NCI-H2196 treated with DMSO at 0.1 percent for 48 hours (cell line): ENCODE data around the gene PTPN9.
A peak's percentile ranks its signal among the peaks of the same experiment; 100 is the strongest.
"Not testable (repeated sequence)": the region's sequence is repeated elsewhere in the genome, so short reads cannot be mapped to it uniquely, and the experiment has no call there.

Experiments used
- DNase-seq: peaks from one replicate; lab custom pipeline; 2025; ENCODE audit not compliant: unreplicated experiment; lab: John Stamatoyannopoulos, UW

PTPN9 gene

DNA sequence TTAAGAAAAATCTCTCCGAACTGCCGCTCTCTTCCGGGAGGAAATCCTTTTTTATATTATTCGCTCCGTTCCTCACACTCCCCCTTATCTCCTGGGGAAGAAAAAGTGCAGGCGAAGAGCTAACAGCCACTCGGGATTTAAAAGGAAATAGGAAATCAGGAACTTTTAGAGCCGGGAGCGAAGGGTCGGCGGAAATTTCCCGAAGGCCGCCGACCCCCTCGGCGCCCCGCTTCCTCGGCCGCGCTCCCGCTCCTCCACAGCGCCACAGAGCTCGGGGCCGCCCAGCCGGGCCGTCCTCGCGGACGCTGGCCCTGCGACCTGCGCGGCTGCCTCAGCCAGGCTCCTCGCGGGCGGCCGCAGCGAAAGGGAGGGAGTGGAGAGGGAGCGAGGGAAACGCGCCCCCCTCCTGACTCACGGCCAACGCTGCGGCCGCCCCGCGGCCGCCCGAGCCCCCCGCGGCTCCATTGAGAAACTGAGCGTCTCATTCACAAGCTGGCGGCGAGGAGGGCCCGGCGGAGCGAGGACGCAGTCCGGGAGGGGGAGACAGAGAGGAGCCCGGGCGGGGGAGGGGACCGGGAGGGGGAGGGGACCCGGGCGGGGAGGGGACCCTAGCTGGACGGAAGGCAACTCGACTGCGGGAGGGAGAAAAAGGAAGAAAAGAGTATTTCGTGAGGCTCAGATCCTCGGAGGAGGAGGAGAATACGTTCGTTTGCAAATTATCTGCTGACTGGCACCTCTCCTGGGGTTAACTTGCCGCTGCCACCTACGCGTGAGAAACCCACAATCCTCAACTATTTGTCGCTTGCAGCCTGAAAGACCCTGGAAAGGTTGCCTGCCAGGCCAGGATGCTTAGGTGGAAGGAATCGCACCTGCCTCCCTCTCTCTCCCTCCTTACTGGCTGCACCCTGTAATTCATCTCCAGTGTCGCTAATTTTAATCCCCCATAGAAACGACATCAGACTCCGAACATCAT, at the start of gene PTPN9:
PTPN9 (minus strand) TSS at position 368 of the 973 bp plus-strand sequence. CDS start 539 bp downstream, outside the sequence.
- no peak for DNase-seq

DNA sequence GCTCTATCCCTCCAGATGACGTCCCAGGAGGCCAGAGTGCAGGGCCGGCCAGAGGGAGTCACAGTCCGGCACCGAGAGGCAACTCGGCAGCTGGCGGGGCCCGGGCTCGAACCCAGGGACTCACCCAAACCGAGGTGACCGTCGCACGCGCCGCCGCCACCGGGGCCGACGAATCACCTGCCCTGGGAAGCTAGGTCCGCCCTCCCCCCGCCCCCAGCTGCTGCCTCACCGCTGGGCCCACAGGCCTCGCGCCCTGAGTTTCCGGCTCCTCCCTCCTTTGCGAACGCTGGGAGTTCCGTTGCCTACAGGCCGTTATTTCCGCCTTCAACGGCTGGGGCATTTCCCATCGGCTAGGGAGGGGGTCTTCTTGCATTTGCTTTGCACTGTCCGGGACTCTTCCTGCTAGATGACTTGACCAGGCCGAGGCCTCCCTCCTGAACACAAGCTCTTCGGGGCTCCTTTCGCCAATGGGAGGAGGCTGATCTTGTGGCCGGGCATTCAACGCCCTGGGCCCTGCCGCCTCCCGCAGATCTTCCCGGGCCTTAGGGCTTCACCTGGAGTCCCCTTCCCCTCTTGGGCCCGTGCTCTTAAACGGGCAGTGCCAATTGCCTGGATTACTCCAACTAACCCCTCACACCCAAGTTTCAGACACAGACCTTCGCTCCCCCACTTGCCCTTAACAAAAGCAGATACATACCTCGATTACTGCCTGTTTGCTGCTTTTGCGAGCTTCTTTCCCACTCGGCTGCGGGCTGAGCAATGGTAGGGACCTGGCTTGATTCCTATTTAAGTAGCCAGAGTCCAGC, 46.6 kb upstream of the PTPN9 start, which contains the start of gene SNUPN:
SNUPN (minus strand) TSS at position 184 of the 806 bp plus-strand sequence. CDS start 4,674 bp downstream, outside the sequence.
- DNase-seq: peak; percentile 57

DNA sequence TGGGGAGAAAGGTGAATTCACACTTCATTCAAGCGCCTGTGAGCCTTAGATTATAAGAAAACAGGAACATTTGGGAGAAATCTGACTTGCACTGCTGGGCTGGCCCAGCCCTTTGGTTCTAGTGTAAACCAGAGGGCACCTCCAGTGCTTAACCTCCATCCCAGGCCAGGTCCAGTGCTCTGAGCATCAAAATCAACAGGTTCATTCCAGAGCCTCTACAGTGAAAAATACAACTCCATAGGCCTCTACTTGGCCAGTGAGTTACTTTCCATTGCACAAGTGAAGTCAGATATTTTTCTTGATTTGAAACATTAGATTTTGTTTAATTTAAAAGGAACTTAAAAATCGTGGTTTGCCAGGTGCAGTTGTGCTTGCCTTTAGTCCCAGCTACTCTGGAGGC, 43.4 kb upstream of the PTPN9 start:
- no peak for DNase-seq

DNA sequence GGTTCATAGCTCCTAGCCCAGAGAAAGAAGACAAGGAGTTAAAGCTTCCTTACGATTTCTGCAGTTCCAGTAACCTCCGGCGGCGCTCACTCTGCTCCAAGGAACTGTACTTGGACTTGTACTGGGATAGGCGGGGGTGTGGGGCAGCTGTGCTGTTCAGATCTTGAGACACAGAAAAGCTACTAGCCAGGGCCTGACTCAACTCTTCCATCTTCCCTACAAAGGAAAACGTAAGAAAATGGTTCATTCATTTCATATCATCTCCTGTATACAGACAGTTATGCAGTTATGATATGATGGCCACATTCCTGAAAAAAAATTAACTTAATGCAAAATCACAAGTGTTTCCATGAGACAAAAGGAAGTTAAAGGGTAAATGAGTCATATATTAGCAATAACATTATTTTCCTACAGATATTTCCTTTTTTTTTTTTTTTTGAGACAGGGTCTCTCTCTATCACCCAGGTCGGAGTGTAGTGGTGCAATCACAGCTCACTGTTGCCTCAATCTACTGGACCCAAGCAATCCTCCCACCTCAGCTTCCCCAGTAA, 41.8 kb upstream of the PTPN9 start:
- no peak for DNase-seq

GRCh38 chr15:75620058-75620820, 41.1 kb upstream of the PTPN9 start:
- no peak for DNase-seq

GRCh38 chr15:75616766-75617165, 37.7 kb upstream of the PTPN9 start:
- no peak for DNase-seq

DNA sequence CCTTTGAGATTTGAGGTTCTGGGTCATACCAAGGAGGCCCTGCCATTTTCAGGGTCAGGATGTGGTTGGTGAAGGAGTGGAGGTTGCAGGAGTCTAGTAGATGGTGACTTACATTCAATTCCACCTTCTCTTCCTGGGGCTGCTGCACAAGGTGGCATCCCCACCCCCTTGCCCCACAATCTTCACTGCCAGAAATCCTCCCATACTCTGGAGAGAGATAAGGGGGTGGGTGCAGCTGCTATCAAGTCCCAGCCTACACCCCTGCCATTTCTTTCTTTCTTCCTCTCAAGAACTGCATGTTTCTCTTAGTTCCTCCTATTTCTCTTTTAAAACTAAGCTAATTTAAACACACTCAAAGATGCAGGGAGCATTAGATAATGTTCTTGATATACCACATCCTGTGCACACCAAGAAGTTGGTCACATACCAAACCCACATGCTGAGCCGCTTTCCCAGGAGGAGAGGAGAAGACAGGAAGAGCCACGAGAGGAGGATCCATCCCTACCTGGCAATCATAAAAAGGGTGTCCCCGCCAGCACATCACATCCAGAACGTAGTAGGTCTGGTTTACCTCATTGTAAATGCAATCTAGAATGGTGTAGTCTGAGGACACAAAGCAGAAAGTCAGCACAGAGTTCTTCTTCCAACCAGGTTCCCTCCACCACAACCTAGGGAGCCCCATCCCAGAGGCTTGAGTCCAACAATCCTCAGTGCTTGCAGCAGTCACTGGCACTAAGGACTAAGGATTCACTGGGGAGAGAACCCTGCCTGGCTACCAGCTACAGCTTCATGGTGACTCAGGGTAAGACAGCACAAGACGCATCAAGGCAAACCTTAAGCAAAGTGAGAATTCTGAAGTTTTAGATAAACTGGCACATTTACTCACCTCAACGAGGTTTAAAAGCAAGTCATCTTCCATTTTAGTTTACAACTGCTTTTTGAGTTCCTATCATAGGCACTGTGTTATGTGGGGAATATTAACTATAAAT, 27.9 kb upstream of the PTPN9 start:
- no peak for DNase-seq

GRCh38 chr15:75606026-75606425, 26.9 kb upstream of the PTPN9 start:
- no peak for DNase-seq

DNA sequence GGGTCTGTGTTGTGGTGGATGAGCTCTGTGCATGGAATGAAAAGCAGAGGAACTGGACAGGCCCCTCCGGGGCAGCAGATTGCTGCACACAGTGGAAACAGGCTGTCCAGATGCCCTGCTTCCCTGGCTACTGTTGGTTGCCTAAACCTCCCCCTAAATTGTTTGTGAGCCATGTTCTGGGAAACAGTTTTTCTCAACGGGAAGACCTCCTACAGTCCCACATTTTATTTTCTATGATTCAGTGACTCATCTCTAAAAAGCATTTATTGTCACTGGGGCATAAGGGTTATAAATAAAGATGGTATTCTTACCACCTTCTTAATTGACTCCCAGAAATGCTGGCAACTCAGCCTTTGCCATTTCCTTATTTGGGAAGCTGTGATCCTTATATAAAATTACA, 20.3 kb upstream of the PTPN9 start:
- DNase-seq: no peak

DNA sequence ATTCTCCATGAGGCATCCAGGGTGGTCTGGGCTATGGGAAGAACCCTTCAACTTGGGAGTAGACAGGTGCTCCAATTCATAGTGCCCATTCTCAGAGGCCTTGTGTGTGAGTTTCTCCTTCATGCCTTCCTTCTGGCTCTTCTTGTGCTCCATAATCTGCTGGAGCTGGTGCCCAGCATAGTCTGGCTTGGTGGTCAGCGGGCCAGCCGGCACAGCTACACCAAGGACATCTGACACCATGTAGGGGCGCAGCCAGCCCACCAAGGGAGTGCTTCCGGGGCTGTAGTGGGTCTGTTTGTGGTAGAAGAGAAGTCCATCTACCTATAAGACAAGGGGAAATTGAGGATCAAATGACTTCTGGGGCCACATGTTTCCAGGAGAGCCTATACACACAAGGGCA, 19.2 kb upstream of the PTPN9 start:
- no peak for DNase-seq

DNA sequence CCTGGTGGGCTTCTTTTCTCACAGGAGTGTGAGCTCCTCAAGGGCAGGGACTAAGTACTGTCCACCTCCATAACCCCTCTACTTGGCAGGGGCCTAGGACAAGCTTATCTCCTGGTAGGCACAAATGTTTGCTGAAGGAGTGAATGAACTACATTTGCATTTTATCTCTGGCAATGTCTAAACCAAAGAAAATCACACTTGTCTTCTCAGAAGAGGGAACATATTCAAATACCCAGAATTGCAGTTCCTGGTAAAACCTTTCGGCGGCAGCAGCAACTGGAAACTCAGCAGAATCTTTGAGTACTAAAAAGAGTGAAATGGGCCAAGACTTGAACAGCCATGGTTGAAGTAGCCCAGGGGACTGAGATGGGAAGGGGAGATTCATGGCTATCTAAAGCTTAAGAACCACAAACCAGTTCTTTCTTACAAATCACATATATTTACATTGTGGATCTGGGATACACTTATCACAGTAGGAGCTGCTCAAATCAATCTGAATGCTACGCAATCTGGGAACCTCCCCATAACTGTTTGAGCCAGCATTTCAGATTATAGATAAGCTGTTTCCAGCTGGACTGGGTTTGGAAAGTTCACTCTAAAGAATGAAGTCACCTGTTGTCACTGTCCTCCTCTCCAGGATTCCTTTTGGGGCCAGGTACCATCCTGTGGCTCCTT, 18.7 kb upstream of the PTPN9 start:
- no peak for DNase-seq

DNA sequence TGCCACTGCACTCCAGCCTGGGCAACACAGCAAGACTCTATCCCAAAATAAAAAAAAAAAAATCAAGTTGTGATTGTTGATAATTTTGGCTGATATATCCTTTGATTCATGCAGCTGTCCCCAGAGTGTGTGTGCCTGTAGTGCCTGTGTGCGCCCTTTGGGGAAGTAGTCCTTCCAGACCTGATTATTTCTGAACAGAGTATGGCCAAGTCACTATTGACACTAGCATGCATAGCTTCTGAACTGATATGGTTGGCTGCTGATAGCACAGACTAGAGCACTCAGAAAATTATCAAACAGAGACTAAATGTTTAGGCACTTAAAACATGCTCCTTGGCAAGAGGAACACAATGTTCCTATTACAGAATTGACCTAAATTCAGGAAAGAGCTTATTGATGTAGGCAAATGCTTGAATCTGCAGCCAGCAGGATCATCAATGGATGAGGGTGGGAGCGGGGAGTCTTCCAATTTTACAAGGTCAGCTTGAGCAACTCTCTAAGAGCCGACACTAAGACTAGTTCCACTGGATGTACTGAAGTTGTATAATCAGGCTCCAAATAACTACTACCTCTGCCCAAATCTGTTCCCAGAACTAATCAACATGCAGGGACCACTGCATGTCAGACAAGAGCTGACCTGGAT, 17.7 kb upstream of the PTPN9 start:
- DNase-seq: no peak

DNA sequence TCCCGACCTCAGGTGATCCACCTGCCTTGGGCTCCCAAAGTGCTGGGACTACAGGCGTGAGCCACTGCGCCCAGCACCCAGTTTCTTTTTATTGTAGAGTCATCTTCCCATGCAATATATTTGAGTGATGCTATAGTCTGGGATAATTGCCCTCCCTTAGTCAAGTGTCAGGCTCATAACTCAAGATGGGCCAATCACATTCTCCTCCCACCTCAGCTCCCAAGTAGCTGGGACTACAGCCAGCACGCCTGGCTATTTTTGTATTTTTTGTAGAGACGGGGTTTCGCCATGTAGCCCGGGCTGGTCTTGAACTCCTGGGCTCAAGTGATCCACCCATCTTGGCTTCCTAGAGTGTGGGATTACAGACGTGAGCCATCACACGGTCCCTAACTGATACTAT, 15.2 kb upstream of the PTPN9 start:
- no peak for DNase-seq

DNA sequence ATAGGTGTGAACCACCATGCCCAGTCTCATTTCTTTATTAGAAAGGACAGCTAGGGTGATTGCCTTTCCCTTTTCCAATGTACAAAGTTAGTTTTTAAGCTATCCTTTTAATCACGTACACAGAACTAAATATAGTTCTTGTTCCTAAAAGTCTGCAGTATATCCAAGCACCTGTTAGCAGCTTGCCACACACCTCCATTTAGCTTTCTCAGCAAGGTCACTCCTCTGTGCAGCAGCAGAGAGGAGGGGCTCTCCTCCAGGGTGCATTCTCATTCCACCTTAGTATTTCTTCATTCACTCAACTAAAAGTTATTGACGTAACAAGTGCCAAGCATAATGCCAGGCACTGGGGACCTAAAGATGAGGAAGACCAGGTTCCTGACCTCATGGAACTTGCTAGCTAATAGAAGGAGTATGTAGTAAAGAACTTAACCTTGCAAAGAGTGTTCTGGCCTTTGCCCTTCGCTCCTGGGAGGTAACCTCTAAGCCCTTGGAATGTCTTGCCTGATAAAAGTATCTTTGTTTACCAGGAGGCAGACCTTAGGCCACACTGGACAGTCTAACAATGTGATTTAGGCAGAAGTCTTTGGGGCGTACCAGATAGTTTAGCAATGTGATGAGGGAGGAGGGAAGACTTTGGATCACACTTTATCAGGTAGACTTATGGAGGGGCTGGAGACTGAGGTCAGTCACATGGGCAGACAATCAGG, 12.7 kb upstream of the PTPN9 start:
- no peak for DNase-seq

DNA sequence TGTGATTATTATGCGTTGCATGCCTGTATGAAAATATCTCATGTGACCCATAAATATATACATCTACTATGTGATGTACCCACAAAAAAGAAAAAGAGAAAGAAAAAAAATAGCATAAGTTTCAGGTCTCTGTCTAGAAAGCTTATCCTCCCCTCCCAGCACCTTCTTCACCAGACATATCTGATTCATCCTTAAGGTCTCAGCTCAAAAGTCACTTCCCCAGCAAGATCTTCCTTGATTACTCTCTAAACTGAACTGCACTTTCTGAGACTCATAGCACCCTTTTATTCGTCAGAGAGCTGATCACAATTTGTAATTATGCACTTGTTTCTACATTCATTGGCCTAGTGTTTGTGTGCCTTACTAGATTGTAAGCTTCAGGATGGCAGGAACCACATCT, 11.1 kb upstream of the PTPN9 start:
- DNase-seq: no peak

GRCh38 chr15:75589071-75589470, 10.0 kb upstream of the PTPN9 start:
- DNase-seq: no peak

DNA sequence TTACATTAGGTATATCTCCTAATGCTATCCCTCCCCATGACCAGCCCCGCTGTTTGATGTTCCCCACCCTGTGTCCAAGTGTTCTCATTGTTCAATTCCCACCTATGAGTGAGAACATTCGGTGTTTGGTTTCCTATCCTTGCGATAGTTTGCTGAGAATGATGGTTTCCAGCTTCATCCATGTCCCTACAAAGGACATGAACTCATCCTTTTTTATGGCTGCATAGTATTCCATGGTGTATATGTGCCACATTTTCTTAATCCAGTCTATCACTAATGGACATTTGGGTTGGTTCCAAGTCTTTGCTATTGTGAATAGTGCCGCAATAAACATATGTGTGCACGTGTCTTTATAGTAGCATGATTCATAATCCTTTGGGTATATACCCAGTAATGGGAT, 7.3 kb upstream of the PTPN9 start:
- DNase-seq: not testable (repeated sequence)

- no peak for DNase-seq
Measured at GRCh38 chr15:75584121-75584520, 5.0 kb upstream of the PTPN9 start.
